Activated CD8-positive, alpha-beta T cell treated with anti-CD3 and anti-CD28 coated beads for 36 hours (primary cell): ENCODE results near the gene FTH1. TPM values are rescaled to one million over a fixed set of nuclear protein-coding genes. Genes with fewer than 3 reads are reported as not detected.

Experiments used
- ATAC-seq: fragments of 200-7000 bp; cut with Tn5 transposase; one replicate; pipeline ENCODE4 v1.10.0; 2021; ENCODE audit warnings: mild to moderate bottlenecking, moderate library complexity
- CTCF ChIA-PET: fragments of 350-600 bp; sonication (Branson Sonifier 250); formaldehyde crosslinking; loops from one replicate; lab custom pipeline; 2021; ENCODE audit warnings: antibody characterized with exemption; lab: Charles Lee
- POLR2A ChIA-PET: fragments of 350-600 bp; sonication (Branson Sonifier 250); formaldehyde crosslinking; loops from one replicate; lab custom pipeline; 2021; ENCODE audit warnings: antibody characterized with exemption; lab: Charles Lee
- DNase-seq: peaks from one replicate; pipeline ENCODE4 v3.0.0-alpha.2; 2020
- H3K27ac Mint-ChIP-seq: one replicate; pipeline ENCODE4 v1.8.0; 2021; ENCODE audit warnings: mild to moderate bottlenecking, mixed read lengths
- H3K27me3 Mint-ChIP-seq: one replicate; pipeline ENCODE4 v1.8.0; 2021; ENCODE audit warnings: mixed read lengths
- H3K36me3 Mint-ChIP-seq: one replicate; pipeline ENCODE4 v1.8.0; 2021; ENCODE audit warnings: low read depth, mixed read lengths
- H3K4me1 Mint-ChIP-seq: one replicate; pipeline ENCODE4 v1.8.0; 2021; ENCODE audit warnings: low read depth, mixed read lengths
- H3K4me3 Mint-ChIP-seq: one replicate; pipeline ENCODE4 v1.8.0; 2021; ENCODE audit warnings: mild to moderate bottlenecking, moderate library complexity, mixed read lengths
- H3K9me3 Mint-ChIP-seq: one replicate; pipeline ENCODE4 v1.8.0; 2021; ENCODE audit warnings: mixed read lengths
- intact Hi-C: fragments of 100-400 bp; cut with micrococcal nuclease; formaldehyde crosslinking; loops from one replicate; pipeline ENCODE4 v1.10.0; 2022
- total RNA-seq, 2 experiments: library from RNA; stranded (reverse); gene quantifications; one replicate each; pipeline ENCODE4 v1.2.3, GENCODE V29; 2021
- TF ChIP-seq, protein P1 (sequence below): fragments of 200-600 bp; IDR thresholded peaks from one replicate; pipeline ENCODE4 v1.8.0; 2022; ENCODE audit warnings: antibody characterized with exemption, mild to moderate bottlenecking

Gene FTH1
- total RNA-seq, 2 experiments from 2014 or later = 700 to 729 TPM

DNA sequence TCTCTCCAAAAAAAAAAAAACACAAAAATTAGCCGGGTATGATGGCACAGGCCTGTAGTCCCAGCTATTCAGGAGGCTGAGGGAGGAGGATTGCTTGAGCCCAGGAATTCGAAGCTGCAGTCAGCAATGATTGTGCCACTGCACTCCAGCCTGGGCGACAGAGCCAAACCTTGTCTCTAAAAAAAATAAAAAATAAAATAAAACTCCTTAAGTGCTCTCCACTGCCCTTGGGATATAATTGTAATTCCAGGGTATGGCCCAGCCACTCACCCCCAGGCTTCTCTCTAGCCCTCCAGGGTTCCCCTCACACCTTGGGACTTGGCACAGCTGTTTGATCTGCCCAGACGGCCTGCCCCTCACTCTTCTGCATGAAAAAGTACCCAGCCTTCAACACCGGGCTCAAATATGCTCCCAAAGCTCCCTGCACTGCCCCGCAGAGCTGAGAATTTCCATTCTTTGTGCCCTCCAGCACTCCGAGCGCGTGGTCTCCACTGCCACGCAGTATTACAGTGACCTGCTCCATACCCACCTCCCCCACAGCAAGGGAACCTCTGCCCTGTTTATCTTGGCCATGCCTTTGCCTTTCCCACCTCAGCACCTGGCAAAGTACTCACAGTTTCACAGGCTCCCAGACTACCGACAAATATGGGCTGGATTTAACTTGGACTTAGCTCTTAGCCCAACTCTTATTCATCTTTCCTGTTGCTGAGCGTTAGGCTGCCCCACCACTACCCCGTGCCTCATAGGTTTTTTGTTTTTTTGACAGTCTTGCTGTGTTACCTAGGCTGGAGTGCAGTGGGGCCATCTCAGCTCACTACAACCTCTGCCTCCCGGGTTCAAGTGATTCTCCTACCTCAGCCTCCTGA, 7.6 kb upstream of the FTH1 start:
- DNase-seq = no peak
- TF ChIP-seq, protein P1, sequence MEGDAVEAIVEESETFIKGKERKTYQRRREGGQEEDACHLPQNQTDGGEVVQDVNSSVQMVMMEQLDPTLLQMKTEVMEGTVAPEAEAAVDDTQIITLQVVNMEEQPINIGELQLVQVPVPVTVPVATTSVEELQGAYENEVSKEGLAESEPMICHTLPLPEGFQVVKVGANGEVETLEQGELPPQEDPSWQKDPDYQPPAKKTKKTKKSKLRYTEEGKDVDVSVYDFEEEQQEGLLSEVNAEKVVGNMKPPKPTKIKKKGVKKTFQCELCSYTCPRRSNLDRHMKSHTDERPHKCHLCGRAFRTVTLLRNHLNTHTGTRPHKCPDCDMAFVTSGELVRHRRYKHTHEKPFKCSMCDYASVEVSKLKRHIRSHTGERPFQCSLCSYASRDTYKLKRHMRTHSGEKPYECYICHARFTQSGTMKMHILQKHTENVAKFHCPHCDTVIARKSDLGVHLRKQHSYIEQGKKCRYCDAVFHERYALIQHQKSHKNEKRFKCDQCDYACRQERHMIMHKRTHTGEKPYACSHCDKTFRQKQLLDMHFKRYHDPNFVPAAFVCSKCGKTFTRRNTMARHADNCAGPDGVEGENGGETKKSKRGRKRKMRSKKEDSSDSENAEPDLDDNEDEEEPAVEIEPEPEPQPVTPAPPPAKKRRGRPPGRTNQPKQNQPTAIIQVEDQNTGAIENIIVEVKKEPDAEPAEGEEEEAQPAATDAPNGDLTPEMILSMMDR = no peak
- Mint-ChIP-seq H3K4me1 (peaks cover 34% of the 10 kb centered on the region), H3K4me3 (no peak overlapping the region), H3K27ac (peak overlapping the region; percentile 4), H3K27me3 (no peaks in the 10 kb centered on the region), H3K9me3 (no peaks in the 10 kb centered on the region), H3K36me3 (no peaks in the 10 kb centered on the region)
- ChIA-PET POLR2A (no interaction called here), CTCF (interaction anchor here (4.2 kb wide), 1 partner anchor 28 kb away, joined by 19 read pairs; no protein-coding TSS in a partner anchor)
- intact Hi-C loops = no loop called here
- no peak for ATAC-seq

DNA sequence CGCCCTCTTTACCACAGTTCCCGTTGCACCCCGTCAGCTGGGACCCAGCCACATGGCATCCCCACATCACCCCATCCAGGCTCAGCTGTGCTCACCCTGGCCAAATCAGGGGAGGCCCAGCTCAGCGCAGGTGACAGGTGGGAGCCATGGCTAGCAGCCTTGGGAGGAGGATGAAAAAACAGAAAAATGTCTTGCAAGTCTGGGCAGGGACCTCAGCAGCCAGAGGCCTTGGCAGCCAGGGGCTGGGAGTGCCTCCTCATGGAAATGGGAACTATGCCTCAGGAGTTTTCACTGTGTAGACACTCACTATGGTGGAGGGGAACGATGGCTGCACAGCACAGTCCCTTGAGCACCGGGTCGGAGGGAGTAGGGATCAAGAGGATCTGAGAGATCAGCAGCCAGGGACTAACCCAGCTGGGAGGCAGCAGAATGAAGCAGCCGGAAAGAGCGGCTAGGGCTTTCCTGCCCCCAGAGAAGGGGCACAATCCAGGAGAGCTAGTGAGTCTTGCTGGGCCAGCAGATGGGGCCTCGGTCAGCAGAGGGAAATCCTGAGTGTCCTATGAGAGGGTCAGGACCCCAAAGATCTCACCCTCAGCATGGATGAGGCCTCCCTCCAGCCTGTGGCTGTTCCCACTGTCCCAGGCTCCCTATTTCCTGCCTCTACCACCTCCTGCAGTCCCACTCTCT, 6.2 kb upstream of the FTH1 start:
- POLR2A ChIA-PET = interaction anchor here (0.9 to 1.9 kb wide), 3 partner anchors 52 to 139 kb away, joined by 3 to 6 read pairs (median 3); no protein-coding TSS in a partner anchor
- DNase-seq (no peak), ATAC-seq (no peak)
- no peaks in the 10 kb centered on the region for H3K9me3 Mint-ChIP-seq
- no peaks in the 10 kb centered on the region for H3K27me3 Mint-ChIP-seq
- peak overlapping the region; percentile 89 for H3K27ac Mint-ChIP-seq
- no peak overlapping the region for H3K4me3 Mint-ChIP-seq
- no peaks in the 10 kb centered on the region for H3K36me3 Mint-ChIP-seq
- H3K4me1 Mint-ChIP-seq = peaks cover 48% of the 10 kb centered on the region
- TF ChIP-seq, protein P1 = no peak
- intact Hi-C loops = no loop called here
- CTCF ChIA-PET = interaction anchor here (0.7 to 3.7 kb wide), 6 partner anchors 15 to 1050 kb away, joined by 3 to 26 read pairs (median 4); no protein-coding TSS in a partner anchor

DNA sequence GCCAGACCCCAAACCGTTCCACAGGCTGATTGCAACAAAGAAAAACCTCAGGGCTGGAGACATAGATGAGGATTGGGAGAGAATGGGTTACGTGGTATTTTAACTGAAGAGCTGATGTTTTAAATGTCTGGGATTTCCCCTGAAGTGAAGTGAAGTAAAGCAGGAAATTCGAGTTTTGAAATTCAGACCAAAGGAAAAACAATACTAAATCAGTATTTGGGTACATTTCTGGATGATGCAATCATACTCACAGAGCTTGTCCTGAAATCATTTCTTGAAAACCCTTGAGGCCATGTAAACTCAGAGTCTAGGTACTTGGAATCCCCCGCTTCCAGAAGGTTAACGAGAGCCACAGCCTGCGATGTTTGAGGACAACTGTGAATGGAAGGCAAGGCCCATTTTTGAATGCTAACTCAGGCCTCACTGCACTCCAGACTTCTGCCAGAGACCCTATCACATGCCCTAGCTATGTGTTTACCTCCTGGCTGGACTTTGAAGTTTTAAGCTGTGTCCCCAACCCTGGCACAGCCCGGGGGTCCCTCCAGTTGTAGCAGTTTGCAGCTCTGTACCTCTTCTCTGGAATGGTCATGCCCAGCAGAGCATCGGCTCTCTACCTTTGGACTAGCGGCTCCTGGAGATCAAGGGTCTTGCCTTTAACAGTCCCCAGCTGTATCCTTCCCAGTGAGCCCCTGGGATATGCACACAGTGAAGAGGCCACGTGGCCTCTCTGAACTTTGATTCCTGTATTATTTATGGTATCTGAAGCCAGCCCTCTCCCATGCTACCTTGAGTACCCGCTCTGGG, 5.4 kb upstream of the FTH1 start:
- H3K36me3 Mint-ChIP-seq = no peaks in the 10 kb centered on the region
- intact Hi-C loops = no loop called here
- H3K9me3 Mint-ChIP-seq = no peaks in the 10 kb centered on the region
- CTCF ChIA-PET = interaction anchor here (0.6 to 3.7 kb wide), 9 partner anchors 10 to 1051 kb away, joined by 3 to 26 read pairs (median 3); no protein-coding TSS in a partner anchor
- TF ChIP-seq, protein P1 = no peak
- no peak for DNase-seq
- H3K4me1 Mint-ChIP-seq = peaks cover 52% of the 10 kb centered on the region
- POLR2A ChIA-PET = interaction anchor here (0.7 to 1.9 kb wide), 6 partner anchors 9 to 138 kb away, joined by 3 to 6 read pairs (median 3); no protein-coding TSS in a partner anchor
- H3K27ac Mint-ChIP-seq = peak overlapping the region; percentile 89
- peak overlapping the region; percentile 16 for H3K4me3 Mint-ChIP-seq
- ATAC-seq = peak; percentile 6
- H3K27me3 Mint-ChIP-seq = no peaks in the 10 kb centered on the region

DNA sequence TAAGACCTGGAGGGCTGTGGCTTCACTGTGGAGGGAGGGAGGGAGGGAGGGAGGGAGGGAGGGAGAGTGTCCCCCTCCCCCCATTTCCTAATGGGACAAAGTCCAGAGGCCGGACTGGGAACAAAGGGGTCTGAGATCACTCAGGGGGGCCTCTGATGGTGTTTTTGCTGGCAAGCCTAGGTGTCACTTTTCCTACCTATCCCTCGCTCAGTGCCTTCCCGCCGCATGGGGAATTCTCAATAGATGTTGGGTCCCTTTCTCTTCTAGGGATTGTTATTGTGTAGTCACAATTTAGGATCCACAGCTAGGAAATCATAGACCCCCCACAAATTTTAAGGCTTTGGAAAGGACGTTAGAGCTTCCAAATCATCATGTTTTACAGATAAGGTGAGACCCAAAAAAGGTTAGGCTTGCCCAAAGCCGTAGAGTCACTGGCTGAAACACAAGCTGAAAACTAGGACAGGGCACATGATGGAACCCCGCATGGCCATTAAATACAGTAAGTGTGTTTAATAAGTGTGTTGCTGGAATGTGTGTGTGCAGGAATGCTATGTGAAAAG, 4.8 kb upstream of the FTH1 start:
- intact Hi-C loops = no loop called here
- no peaks in the 10 kb centered on the region for H3K9me3 Mint-ChIP-seq
- TF ChIP-seq, protein P1 = no peak
- ATAC-seq (no peak), DNase-seq (no peak)
- peaks cover 52% of the 10 kb centered on the region for H3K4me1 Mint-ChIP-seq
- peak overlapping the region; percentile 16 for H3K4me3 Mint-ChIP-seq
- H3K27ac Mint-ChIP-seq = peak overlapping the region; percentile 89
- POLR2A ChIA-PET = interaction anchor here (1.0 to 1.9 kb wide), 6 partner anchors 8 to 144 kb away, joined by 3 to 6 read pairs (median 3); partner anchors contain the start of gene FADS2
- CTCF ChIA-PET = interaction anchor here (0.6 to 3.7 kb wide), 6 partner anchors 11 to 987 kb away, joined by 3 to 26 read pairs (median 5); no protein-coding TSS in a partner anchor
- no peaks in the 10 kb centered on the region for H3K36me3 Mint-ChIP-seq
- H3K27me3 Mint-ChIP-seq = no peaks in the 10 kb centered on the region
